Head of caudate nucleus (tissue), 42 donors: ENCODE results near the gene SPACA5.
"Not testable (repeated sequence)": the region's sequence is repeated elsewhere in the genome, so short reads cannot be mapped to it uniquely, and the experiment has no call there.

Source experiments
- DNase-seq, 42 donors: peaks; one replicate each; pipeline versions ENCODE4 v3.0.0 to v3.0.0-alpha.2; 2020 to 2021; ENCODE audit warnings: mixed read lengths in 7 of 42
- intact Hi-C: fragments of 100-400 bp; cut with DNase I; formaldehyde crosslinking; loops from one replicate; pipeline ENCODE4 v1.15.0; 2022

The SPACA5 gene

DNA sequence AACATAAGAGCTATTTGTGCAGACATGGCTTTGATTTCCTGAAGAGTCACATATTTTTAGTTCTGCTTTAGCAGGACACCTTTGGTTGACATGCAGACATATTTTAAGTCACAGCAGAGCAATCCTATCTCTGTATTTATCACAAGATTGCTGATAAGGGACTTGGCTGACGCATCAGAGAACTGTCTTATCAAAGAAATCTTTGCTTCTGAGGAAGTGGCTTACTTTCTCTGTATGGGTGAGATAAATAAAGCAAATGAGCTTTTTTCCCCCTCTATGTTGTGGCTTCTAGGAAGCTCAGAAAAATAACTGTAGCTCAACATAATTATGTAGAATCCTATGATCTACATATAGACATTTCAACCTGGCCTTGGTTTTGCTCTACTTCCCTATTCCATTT is 13.1 kb downstream of the SPACA5 start:
- intact Hi-C loops = loop anchor here (10.0 kb wide), 2 partner anchors 165 to 365 kb away; partner anchors contain the start of genes ELK1 and UXT
- DNase-seq = not testable (repeated sequence)

DNA sequence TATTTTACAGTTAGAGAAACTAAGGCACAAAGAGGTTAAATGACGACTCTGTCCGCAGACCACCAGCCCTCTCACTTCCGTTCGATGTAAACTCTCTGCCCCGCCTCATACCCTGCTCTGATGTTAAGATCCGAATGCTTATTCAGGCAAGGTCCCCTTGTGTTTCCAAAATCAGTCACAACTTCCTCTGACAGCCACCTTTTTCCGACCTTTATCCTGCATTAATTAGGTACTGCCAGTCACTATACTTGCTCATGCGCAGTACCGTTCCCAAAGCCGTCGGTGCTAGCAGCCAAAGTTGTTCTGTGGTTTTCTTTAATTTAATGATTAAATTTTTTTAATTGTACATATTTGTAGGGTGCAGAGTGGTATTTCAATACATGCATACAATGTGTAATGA is 13.7 kb downstream of the SPACA5 start:
- intact Hi-C loops = loop anchor here (10.0 kb wide), 2 partner anchors 166 to 366 kb away; partner anchors contain the start of genes ELK1 and UXT
- peak in 3 of 42 donors; percentile 3 to 54 (median 18) for DNase-seq

GRCh38 chrX:48021026-48021900 is 14.5 kb downstream of the SPACA5 start:
- intact Hi-C loops = loop anchor here (10.0 kb wide), 2 partner anchors 166 to 366 kb away; partner anchors contain the start of genes ELK1 and UXT

GRCh38 chrX:48022100-48022499 is 15.3 kb downstream of the SPACA5 start:
- intact Hi-C loops = loop anchor here (10.0 kb wide), 2 partner anchors 167 to 367 kb away; partner anchors contain the start of genes ELK1 and UXT
- DNase-seq = no peak

More at GRCh38 chrX:48021026-48021900, 14.5 kb downstream of the SPACA5 start:
- peak in 41 of 42 donors; percentile 44 to 94 (median 76) for DNase-seq

DNA sequence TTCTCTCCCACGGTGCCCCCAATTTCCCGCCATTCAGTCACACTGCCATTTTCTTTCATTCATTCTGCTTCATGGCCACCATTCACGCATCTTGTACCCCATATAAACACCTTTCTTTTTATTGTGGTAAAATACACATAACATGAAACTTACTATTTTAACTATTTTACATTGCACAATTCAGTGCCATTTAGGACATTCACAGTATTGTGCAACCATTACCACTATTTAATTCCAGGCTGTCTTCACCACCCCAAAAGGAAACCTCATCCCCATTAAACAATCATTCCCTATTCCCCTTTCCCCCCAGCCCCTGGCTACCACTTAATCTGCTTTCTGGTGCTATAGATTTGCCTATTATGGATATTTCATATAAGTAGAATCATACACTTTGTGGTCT is 15.9 kb downstream of the SPACA5 start:
- no peak for DNase-seq
- intact Hi-C loops = loop anchor here (10.0 kb wide), 2 partner anchors 168 to 368 kb away; partner anchors contain the start of genes ELK1 and UXT

GRCh38 chrX:48025561-48025960 is 18.8 kb downstream of the SPACA5 start:
- DNase-seq = peak in 32 of 42 donors; percentile 9 to 87 (median 52)
- intact Hi-C loops = loop anchor here (10.0 kb wide), 2 partner anchors 171 to 371 kb away; partner anchors contain the start of genes ELK1 and UXT

DNA sequence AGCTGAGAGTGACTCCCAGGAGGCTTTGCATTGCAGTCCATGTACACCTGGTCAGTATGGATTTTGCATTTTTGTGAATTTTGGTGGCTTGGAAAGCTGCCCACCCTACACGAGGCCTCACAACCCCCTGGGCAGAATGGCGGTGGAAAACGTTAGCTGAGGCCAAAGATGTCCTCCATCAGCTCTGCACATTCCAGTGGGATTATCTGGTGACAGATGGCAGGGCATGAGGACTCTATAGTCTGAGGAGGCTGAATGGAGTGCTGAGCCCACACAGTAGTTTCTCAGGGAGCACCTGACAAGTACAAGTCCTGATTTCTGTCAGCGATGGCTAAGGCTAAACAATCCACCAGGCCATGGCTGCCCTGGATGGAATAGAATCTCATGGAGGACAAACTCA is 20.8 kb downstream of the SPACA5 start:
- intact Hi-C loops = loop anchor here (10.0 kb wide), 2 partner anchors 173 to 373 kb away; partner anchors contain the start of genes ELK1 and UXT
- DNase-seq = not testable (repeated sequence)

DNA sequence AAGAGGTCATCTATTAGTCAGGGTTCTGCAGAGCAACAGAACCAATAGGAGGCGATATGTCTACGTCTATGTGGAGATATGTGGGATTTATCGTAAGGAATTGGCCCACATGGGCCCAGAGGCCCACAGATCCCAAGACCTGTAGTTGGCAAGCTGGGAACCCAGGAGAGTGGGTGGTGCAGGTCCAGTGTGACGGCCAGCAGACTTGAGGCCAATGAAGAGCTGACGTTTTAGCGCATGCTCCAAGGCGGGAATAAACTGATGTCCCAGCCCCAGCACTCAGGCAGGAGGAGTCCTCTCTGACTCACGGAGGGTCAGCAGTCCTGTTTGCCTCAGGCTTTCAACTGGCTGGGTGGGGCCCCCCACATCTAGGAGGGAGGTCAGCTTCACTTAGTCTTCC is 21.3 kb downstream of the SPACA5 start:
- intact Hi-C loops = loop anchor here (10.0 kb wide), 2 partner anchors 173 to 373 kb away; partner anchors contain the start of genes ELK1 and UXT
- DNase-seq = no peak

GRCh38 chrX:48030237-48030636 is 23.4 kb downstream of the SPACA5 start:
- intact Hi-C loops = no loop called here
- peak in 1 of 42 donors; percentile 43 for DNase-seq

- intact Hi-C loops = not testable (repeated sequence)
- DNase-seq = peak in 1 of 42 donors; percentile 2
These were observed 23.9 kb downstream of the SPACA5 start for GRCh38 chrX:48030641-48031173.

DNA sequence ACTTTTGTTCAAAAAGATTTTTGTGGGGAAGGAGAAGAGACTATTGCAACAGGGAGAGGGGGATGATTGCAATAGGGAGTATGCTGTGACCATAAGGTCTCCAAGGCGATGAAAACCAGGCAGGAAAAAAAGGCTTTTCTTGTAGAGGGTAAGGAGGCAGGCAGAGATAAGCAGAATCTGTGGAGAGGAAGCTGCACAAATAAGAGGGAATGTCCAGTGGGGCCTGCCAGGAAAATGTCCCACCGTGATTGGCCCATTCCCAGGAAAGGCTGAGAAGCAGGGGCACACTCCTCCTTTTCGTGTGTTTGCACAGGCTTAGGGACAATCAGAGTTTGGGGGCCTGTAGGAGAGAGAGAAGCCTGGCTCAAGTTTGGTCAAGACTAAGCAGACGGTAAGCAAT is 29.1 kb downstream of the SPACA5 start:
- intact Hi-C loops = no loop called here
- DNase-seq = no peak

GRCh38 chrX:48043056-48043455 is 36.3 kb downstream of the SPACA5 start:
- no peak for DNase-seq
- intact Hi-C loops = no loop called here

DNA sequence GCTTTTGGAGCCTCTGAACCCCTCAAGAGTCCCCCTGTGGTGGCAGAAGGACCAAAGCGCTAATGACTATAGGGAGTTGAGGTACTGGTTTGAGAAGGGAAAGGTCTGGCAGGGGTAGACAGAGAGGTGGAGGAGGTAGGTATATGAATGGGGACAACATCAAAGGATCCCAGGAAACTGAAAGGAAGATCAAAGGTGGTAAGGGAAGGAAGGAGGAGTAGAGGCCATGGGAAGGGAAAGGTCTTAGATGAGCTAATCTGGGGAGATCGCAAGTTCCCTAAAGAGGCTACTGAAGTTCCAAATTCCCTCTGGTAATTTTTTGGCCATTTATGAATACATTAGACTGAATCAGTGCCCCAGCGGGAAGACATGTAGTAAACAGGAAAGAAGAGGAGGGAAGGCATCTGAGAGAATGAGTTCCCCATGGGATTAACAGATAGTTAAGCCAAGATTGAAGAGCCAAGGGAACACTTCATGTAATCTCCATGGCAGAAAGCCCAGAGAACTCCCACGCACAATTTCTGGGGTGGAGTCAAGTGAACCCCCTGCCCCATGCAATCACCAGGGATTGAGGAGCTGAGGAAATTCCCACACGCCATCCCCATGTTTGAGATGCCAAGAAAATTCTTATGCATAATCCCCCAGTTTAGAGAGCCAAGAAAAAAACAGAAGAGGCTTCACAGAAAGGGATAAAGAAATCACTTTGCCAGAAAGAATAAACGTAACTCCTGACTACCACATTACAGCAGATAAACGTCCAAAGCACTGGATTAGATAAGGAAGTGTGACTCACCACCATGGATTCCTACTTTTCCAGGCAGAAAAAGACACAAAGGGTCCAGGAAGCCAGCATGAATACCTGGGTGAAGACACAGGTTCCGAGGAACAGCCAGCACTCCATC is 38.9 kb downstream of the SPACA5 start:
- DNase-seq = no peak
- intact Hi-C loops = no loop called here

DNA sequence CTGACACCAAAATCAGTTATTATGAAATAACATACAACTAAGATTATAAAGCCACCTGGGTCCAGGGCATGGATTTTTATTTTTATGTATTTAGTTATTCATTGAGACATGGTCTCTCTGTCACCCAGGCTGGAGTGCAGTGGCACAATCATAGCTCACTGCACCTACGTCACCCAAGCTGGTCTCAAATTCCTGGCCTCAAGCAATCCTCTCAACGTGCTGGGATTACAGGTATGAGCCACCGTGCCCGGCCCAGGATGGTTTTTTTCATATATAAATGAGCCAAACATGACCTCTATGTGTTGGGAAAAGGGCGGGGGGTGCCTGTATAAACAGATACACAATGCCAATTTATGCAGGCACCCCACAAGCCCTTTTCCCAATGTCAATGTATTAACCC is 40.1 kb downstream of the SPACA5 start:
- DNase-seq = no peak
- intact Hi-C loops = no loop called here

- intact Hi-C loops = no loop called here
- no peak for DNase-seq
These were observed 52.0 kb downstream of the SPACA5 start for GRCh38 chrX:48058621-48059295.

- intact Hi-C loops = no loop called here
- DNase-seq = no peak
These were observed 52.5 kb downstream of the SPACA5 start for GRCh38 chrX:48059296-48059639.
